SKM-1 (cell line): ENCODE data around the gene ZNF350.
"Not testable (repeated sequence)": the region's sequence is repeated elsewhere in the genome, so short reads cannot be mapped to it uniquely, and the experiment has no call there.

Experiments
- DNase-seq: peaks from one replicate; lab custom pipeline; 2025; ENCODE audit not compliant: unreplicated experiment; lab: John Stamatoyannopoulos, UW

ZNF350 gene

DNA sequence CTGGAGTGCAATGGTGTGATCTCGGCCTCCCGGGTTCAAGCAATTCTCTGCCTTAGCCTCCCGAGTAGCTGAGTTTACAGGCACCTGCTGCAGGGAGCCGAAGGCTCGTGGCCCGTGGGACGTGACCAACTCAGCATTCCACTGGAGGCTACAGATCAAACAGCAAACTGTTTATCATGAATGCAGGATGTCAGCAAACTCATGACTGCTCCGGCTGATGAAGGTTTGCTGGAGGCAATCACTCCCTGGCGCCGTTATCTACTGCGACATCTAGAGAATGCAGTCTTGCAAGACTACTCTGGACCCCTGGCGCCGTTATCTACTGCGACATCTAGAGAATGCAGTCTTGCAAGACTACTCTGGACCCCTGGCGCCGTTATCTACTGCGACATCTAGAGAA lies 10.9 kb downstream of the ZNF350 start:
- DNase-seq = not testable (repeated sequence)

DNA sequence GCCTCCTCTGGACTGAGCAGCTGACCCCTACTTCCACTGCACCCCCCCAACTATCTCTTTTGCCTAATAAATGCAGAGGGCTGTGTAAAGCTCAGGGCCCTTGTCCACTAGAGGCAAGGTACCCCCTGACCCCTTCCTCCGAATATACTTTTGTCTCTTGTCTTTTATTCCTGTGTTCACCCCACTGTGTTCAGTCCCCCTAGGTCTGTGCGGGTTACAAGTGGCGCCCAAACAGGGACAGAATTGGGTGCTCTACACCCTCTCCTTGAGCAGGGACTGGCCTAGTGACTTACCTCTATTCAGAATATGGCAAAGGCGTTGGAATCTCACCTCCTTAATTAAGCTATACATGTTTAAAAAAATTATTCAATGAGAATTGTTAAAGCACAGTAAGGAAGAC lies 15.0 kb downstream of the ZNF350 start:
- DNase-seq = no peak

DNA sequence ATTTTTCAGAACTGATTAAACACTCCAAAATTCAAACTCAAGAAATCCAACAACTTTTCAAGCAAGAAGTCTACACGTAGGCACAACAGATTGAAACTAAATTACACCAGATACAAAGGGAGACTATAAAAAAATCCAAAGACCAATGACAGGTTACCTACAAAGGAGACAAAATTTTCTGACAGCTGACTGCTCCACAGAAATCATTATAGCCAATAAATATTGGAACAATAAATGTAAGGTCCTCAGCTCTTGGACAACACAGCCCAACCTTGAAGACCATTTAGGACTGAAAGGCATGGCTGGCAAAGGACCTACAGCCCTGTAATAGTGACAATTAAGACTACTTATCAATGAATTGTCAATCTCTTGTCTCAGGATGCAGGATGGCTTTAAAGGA lies 15.9 kb downstream of the ZNF350 start:
- no peak for DNase-seq

DNA sequence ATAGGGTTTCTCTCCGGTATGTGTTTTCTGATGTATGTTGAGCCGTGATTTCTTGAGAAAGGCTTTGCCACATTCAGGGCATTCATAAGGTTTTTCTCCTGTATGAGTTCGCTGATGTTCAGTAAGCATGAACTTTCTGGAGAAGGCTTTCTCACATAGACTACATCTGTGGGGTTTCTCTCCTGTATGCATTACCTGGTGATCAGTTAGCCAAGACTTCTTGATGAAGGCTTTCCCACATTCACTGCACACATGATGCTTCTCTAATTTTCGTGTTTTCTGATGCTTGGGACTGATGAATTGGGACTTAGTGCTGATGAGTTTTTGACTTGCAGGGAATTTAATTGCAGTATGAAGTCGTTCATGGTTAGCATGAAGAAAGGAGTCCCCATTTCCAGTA lies 21.1 kb downstream of the ZNF350 start:
- no peak for DNase-seq

DNA sequence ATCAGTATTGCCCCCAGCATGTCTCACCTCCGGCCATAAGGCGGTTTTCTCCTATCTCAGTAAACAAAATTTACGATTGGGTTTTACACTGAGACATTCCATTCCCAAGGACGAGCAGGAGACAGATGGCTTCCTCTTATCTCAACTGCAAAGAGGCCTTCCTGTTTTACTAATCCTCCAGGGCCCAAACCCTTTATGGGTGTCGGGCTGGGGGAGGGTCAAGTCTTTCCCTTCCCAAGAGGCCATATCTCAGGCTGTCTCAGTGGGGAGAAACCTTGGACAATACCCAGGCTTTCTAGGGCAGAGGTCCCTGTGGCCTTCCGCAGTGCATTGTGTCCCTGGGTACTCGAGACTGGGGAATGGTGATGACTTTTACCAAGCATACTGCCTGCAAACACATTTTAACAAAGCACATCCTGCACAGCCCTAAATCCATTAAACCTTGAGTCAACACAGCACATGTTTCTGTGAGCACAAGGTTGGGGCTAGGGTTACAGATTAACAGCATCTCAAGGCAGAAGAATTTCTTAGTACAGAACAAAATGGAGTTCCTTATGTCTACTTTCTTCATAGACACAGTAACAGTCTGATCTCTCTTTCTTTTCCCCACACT lies 25.9 kb downstream of the ZNF350 start:
- DNase-seq = not testable (repeated sequence)

DNA sequence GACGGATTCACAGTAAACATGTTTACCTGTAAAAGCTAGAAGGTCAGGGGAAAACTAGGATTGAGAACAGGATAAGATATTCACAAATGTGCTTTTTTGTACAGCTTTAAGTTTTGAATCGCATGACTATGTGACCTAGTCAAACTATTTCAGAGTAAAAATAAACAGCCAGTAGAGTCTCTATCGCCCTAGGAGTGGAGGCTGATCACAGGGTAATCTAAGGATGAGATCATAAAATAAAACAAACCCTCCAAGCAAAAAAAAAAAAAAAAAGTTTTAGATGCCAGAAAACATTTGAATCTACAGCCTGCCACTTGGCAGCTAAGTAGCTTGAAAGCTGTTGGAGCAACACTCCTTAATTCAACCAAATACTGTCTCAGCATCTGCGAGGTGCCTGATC lies 26.8 kb downstream of the ZNF350 start:
- DNase-seq = no peak

DNA sequence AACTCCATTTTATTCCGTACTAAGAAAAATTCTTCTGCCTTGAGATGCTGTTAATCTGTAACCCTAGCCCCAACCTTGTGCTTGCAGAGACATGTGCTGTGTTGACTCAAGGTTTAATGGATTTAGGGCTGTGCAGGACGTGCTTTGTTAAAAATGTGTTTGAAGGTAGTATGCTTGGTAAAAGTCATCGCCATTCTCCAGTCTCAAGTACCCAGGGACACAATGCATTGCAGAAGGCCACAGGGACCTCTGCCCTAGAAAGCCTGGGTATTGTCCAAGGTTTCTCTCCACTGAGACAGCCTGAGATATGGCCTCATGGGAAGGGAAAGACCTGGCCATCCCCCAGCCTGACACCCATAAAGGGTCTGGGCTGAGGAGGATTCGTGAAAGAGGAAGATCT lies 28.8 kb downstream of the ZNF350 start:
- DNase-seq = not testable (repeated sequence)

DNA sequence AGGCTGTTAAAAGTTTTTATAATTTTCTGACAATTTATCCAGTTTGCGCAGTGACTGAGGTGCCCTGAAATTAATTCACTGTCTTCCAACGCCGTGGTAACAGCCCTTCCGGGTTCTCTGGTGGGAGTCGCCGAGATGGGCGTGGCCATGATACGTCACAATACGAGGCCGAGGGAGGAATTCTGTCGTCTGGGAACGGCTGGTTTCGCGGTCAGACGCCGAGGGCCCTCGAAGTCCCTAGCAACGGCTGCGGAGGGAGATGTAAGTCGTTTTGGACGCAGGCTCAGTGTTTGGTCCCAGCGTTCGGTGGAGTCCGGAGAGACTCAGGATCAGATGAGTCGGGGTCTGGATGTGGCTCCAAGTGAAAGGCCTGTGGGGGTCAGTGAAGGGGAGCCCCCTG lies 37.7 kb downstream of the ZNF350 start:
- no peak for DNase-seq

DNA sequence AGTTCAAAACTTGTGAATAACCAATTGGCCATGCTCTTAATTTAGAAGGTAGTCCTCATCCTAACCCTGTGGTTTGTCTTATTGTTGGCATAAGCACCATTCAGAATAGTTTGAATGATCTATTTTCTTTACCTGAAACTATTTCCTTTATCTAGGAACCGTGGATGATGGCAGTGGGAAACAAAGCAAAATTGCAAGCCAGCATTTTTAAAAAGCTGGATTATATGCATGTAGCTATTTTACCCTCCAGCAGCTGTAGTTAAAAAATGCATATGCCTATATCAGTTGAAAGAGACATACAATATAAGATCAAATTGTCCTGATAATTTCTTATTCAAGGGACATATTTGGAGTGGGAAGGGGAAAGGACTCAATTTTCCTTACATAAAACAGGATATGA lies 40.0 kb downstream of the ZNF350 start:
- DNase-seq = no peak

DNA sequence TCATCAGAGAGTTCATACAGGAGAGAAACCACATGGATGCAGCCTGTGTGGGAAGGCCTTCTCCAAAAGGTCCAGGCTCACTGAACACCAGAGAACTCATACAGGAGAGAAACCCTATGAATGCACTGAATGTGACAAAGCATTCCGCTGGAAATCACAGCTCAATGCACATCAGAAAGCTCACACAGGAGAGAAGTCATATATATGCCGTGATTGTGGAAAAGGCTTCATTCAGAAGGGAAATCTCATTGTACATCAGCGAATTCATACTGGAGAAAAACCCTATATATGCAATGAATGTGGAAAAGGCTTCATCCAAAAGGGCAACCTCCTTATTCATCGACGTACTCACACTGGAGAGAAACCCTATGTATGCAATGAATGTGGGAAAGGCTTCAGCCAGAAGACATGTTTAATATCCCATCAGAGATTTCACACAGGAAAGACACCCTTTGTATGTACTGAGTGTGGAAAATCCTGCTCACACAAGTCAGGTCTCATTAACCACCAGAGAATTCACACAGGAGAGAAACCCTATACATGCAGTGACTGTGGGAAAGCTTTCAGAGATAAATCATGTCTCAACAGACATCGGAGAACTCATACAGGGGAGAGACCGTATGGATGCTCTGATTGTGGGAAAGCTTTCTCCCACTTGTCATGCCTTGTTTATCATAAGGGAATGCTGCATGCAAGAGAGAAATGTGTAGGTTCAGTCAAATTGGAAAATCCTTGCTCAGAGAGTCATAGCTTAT lies 41.7 kb downstream of the ZNF350 start:
- DNase-seq = no peak

DNA sequence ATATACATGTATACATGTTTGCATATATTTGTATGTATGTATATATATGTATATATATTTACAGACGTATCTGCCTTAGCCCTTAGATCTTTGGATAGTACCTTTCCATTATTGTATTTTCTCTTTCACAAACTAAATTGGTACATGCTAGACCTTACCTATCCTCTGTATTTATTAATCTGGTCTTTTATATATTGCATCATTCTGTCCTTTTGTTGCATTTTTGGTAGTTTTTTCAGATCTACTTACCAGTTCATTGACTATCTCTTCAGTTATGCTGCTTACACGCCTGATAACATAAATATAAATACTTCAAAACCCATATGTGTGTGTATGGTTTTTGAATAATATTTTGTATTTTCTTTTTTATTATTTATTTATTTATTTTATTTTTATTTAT lies 47.7 kb downstream of the ZNF350 start:
- no peak for DNase-seq

DNA sequence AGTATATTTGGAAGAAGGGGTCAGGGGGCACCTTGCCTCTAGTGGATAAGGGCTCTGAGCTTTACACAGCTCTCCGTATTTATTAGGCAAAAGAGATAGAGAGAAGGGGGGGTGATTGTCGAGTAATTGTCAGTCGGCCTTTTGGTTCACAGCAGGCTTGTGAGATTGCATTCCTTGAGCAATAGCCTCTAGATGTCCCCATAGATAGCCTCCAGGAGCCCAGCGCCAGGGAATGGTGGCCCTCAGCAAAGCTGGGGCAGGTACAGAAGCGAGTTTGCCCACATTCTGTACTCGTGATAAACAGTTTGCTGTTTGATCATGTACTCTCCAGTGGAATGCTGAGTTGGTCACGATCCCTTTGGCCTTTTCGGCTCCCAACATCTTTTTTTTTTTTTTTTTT lies 54.7 kb downstream of the ZNF350 start:
- DNase-seq = no peak

DNA sequence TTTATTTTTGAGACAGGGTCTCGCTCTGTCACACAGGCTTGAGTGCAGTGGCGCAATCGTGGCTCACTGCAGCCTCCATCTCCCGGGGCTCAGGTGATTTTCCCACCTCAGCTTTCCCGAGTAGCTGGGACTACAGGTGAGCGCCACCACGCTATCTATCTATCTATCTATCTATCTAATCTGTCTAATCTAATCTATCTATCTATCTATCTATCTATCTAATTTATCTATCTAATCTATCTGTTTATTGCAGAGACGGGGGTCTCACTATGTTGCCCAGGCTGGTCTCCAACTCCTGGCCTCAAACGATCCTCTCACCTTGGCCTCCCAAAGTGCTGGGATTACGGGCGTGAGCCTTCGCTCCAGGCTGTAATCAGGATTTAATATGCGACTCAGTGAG lies 58.8 kb downstream of the ZNF350 start:
- DNase-seq = no peak

DNA sequence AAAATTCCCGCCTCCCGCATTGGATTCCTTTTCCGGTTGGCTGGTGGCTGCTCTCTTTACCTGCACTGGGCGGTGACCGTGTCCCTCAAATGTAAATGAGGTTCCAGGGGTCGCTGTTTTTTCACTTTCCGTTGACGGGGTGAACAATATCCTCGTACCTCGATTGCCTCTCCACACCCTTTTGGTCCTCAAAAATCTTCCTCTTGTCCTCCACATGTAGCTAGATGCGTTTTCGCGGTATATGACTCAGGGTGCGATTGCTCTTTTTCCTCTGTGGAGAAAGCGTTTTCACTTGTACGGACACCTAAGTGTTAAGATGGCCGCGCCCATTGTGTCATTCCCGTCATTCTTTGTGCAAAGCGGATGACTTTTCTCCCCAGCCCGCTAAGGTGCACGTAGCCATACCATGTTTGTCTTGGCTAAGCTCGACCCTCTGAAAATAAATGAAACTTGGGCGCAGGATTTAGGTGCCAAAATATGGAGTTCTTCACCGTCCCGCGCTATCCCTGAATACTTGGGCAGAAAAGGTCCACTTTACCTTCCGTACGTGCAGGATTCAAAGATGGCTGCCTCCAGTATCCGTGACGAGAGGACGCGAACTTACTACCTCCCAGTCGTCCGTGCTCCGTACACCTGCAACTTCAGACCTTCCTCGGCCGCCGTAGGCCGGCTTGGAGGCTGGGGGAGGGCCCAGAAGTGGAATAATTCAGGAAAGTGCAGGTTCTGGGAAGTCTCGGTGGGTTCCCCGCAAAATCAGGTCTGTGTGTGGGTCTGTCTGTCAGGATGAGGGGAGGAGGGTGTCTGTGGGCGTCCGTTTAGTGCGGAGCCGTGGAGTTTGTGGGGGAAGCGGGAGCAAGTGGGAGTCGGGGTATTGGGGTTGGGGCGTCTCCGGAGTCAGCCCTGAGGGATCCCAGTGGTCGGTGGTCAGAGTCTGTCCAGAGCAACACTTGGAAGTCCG lies 59.6 kb downstream of the ZNF350 start, which contains the start of gene ZNF613:
TSS of gene ZNF613 (plus strand) at position 689 of the 958 bp plus-strand sequence. CDS start 8,749 bp downstream, outside the sequence.
- DNase-seq = peak; percentile 34

DNA sequence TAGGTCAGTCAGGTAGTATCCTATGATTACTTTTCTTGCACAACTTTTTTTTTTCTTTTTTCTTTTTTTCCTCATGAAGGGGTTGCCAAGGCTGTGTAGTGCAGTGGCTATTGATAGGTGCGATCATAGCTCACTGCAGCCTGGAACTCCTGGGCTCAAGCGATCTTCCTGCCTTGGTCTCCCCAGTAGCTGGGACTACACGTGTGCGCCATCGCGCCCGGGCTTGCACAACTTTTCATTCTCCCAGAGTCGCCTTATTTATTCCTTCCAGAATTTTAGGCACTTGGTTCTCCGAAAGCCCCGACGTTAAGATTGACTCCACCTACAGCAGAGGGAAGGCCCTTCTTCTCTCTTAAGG lies 60.2 kb downstream of the ZNF350 start:
- DNase-seq = no peak

DNA sequence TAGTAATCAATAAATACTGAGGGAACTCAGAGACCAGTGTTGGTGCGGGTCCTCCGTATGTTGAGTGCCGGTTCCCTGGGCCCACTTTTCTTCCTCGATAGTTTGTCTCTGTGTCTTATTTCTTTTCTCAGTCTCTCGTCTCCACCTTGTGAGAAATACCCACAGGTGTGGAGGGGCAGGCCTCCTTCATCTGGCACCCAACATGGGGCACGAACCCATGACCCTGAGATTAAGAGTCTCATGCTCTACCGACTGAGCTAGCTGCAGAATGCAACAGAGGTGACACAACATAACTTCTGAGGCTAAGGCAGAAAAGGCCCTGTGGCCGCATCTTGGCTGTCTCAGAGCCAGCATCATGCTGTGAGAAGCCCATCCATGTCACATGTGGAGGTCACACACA lies 64.7 kb downstream of the ZNF350 start:
- no peak for DNase-seq

DNA sequence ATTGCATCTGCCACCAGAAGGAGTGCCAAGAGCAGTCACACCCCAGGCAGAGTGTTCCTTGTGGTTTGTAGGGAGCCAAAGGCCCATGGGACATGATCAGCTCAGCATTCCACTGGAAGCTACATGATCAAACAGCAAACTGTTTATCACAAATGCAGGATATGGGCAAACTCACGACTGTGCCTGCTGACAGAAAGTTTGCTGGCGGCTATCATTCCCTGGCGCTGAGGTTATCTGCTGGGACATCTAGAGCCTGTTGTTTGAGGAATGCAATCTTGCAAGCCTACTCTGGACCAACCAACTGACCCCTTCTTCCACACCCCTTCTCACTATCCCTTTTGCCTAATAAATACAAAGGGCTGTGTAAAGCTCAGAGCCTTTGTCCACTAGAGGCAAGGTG lies 67.0 kb downstream of the ZNF350 start:
- DNase-seq = no peak

DNA sequence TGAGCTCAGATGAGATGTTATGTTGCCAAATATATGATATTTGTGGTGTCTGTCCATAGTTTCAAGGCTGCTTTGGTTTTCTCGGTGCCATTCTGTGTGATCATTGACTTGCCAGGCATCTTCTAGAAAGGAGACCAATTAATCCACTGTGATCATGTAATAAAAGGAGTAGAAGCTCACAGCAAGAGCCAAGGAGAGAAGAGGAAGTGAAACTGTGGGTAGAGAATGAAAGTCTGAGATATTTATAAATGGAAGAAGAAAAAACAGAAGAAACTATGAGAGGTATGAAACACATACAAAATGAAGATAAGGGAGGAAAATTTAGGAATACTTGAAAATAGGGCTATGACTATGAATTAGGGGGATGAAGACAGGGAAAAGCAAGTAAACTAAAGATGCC lies 70.5 kb downstream of the ZNF350 start:
- DNase-seq = no peak

DNA sequence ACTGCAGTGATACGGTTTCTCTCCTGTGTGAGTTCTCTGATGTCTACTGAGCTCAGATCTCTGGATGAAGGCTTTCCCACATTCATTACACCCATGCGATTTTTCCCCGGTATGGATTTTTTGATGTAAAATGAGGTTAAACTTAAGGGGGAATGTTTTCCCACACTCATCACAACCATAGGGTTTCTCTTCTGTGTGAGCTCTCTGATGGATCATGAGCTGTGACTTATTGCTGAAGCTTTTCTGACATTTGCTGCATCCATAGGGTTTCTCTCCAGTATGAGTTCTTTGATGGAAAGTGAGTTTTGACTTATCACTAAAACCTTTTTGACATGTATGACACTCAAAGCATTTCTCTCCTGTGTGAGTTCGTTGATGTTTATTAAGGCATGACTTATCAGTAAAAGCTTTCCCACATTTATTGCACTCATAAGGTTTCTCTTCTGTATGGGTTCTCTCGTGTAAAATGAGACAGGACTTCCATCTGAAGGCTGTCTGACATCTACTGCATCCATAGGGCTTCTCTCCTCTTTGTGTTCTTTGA lies 71.2 kb downstream of the ZNF350 start:
- no peak for DNase-seq
